Measurements from ENCODE around the gene CTXN1. TPM values are rescaled to one million over a fixed set of nuclear protein-coding genes. Genes with fewer than 3 reads are reported as not detected.

Gene CTXN1
- total RNA-seq, 1 experiment from 2014 or later = 5.2 TPM

GRCh38 chr19:7911508-7912143 is 14.3 kb downstream of the CTXN1 start:
- Mint-ChIP-seq H3K27ac (ENCODE audit: low read depth, unreplicated experiment) (no peak overlapping the region), H3K4me1 (ENCODE audit: insufficient read depth, unreplicated experiment) (peaks cover 6% of the 10 kb centered on the region), H3K9me3 (ENCODE audit: unreplicated experiment) (no peaks in the 10 kb centered on the region), H3K27me3 (ENCODE audit: insufficient read depth, unreplicated experiment) (no peaks in the 10 kb centered on the region), H3K36me3 (ENCODE audit: insufficient read depth, unreplicated experiment) (peaks cover 34% of the 10 kb centered on the region), H3K4me3 (ENCODE audit: unreplicated experiment) (no peak overlapping the region)
- ChIA-PET CTCF (no interaction called here), POLR2A (interaction anchor here (0.6 to 1.0 kb wide), 2 partner anchors 8 to 1518 kb away, joined by 4 to 6 read pairs; partner anchors contain the start of gene MAP2K7)
- intact Hi-C loops (cut with micrococcal nuclease) = no loop called here
- BruUV-seq (replicated peaks) = no TSS peak
- TF ChIP-seq, protein P1, sequence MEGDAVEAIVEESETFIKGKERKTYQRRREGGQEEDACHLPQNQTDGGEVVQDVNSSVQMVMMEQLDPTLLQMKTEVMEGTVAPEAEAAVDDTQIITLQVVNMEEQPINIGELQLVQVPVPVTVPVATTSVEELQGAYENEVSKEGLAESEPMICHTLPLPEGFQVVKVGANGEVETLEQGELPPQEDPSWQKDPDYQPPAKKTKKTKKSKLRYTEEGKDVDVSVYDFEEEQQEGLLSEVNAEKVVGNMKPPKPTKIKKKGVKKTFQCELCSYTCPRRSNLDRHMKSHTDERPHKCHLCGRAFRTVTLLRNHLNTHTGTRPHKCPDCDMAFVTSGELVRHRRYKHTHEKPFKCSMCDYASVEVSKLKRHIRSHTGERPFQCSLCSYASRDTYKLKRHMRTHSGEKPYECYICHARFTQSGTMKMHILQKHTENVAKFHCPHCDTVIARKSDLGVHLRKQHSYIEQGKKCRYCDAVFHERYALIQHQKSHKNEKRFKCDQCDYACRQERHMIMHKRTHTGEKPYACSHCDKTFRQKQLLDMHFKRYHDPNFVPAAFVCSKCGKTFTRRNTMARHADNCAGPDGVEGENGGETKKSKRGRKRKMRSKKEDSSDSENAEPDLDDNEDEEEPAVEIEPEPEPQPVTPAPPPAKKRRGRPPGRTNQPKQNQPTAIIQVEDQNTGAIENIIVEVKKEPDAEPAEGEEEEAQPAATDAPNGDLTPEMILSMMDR (IDR thresholded peaks at IDR 0.05; ENCODE audit: unreplicated experiment) = no peak
- DNase-seq (ENCODE audit: unreplicated experiment) = no peak

GRCh38 chr19:7910321-7911161 is 15.4 kb downstream of the CTXN1 start:
- TF ChIP-seq, protein P1 (IDR thresholded peaks at IDR 0.05; ENCODE audit: unreplicated experiment) = no peak
- H3K9me3 Mint-ChIP-seq (ENCODE audit: unreplicated experiment) = no peaks in the 10 kb centered on the region
- no TSS peak for BruUV-seq (replicated peaks)
- no peaks in the 10 kb centered on the region for H3K27me3 Mint-ChIP-seq (ENCODE audit: insufficient read depth, unreplicated experiment)
- H3K36me3 Mint-ChIP-seq (ENCODE audit: insufficient read depth, unreplicated experiment) = peaks cover 37% of the 10 kb centered on the region
- H3K27ac Mint-ChIP-seq (ENCODE audit: low read depth, unreplicated experiment) = no peak overlapping the region
- no peak for DNase-seq (ENCODE audit: unreplicated experiment)
- intact Hi-C loops (cut with micrococcal nuclease) = no loop called here
- peaks cover 12% of the 10 kb centered on the region for H3K4me1 Mint-ChIP-seq (ENCODE audit: insufficient read depth, unreplicated experiment)
- CTCF ChIA-PET = no interaction called here
- no peak overlapping the region for H3K4me3 Mint-ChIP-seq (ENCODE audit: unreplicated experiment)
- POLR2A ChIA-PET = interaction anchor here (1.3 kb wide), 1 partner anchor 9 kb away, joined by 5 read pairs; the partner anchor contains the start of gene SNAPC2

DNA sequence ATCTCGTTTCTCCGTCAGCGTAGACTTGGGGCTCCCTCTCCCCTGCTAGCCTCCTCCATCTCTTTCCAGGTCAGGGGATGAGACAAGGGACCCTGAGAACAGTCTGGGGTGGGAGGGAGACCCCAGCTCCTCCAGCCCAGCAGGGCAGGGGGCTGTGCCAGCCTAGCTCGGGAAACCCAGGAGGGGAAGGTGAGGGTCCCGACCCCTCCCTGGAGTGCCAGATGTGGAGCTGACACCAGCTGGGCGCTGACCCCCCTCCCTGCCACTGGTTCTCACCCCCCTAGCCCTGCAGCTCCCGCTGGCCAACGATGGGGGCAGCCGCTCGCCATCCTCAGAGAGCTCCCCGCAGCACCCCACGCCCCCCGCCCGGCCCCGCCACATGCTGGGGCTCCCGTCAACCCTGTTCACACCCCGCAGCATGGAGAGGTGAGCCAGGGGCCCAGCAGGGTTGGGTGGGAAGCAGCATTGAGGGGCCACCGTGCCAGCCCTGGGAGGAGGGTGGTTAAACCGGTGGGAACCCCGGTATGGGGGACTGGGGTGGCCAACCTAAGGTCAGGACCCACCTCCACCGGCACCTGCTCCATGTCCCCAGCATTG is 16.4 kb downstream of the CTXN1 start:
- no TSS peak for BruUV-seq (replicated peaks)
- Mint-ChIP-seq H3K9me3 (ENCODE audit: unreplicated experiment) (no peaks in the 10 kb centered on the region), H3K4me1 (ENCODE audit: insufficient read depth, unreplicated experiment) (peaks cover 22% of the 10 kb centered on the region), H3K27me3 (ENCODE audit: insufficient read depth, unreplicated experiment) (no peaks in the 10 kb centered on the region), H3K36me3 (ENCODE audit: insufficient read depth, unreplicated experiment) (peaks cover 35% of the 10 kb centered on the region), H3K27ac (ENCODE audit: low read depth, unreplicated experiment) (no peak overlapping the region), H3K4me3 (ENCODE audit: unreplicated experiment) (no peak overlapping the region)
- TF ChIP-seq, protein P1 (IDR thresholded peaks at IDR 0.05; ENCODE audit: unreplicated experiment) = no peak
- ChIA-PET CTCF (interaction anchor here (0.6 kb wide), 1 partner anchor 337 kb away, joined by 4 read pairs; no protein-coding TSS in a partner anchor), POLR2A (interaction anchor here (0.6 to 1.3 kb wide), 2 partner anchors 10 to 17 kb away, joined by 3 to 5 read pairs; partner anchors contain the start of genes CTXN1 and SNAPC2)
- intact Hi-C loops (cut with micrococcal nuclease) = no loop called here
- DNase-seq (ENCODE audit: unreplicated experiment) = no peak

Data from MCF 10A (cell line).